NCI-H748 (cell line): ENCODE measurements around the gene ERBB4.
"Not testable (repeated sequence)": the region's sequence is repeated elsewhere in the genome, so short reads cannot be mapped to it uniquely, and the experiment has no call there.

Experiments used
- DNase-seq: peaks from one replicate; lab custom pipeline; 2025; ENCODE audit not compliant: unreplicated experiment; lab: John Stamatoyannopoulos, UW

ERBB4 gene

DNA sequence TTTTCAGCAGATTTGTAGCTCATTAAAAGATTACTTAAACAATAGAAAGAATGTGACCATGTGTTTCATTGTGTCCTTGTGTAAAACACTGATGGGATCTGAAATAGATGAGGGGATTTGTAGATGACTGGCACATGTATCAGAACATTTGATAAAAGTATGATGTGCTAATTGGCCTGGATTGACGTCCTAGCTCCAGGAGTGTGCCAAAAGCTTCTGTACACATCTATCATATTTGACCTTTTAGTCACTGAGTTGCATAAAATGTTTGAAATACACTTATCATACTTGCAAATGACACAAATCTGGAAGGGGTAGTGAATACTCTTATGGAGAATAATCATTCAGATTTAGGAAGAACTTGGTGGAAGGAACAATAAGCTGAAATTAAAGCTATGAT is 778.5 kb downstream of the ERBB4 start:
- no peak for DNase-seq

DNA sequence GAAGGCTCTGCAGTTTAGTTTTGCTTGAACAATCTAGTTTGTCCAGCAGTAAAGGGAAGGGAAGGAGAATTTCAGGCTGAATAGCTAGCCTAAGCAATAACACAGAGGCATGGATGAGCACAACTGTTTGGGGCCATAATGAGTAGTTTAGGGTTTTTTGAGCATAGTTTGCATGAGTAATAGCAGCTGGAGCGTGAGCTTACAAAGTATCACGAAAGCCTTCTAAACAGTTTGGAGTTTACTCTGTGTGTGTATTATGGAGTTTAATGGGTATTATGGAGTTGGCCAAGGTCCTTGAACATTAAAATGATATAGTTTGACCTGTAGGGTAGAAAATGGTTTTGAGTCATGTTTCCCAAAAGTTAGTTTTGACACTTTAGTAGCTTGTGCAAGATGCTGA is 782.3 kb downstream of the ERBB4 start:
- DNase-seq: no peak

DNA sequence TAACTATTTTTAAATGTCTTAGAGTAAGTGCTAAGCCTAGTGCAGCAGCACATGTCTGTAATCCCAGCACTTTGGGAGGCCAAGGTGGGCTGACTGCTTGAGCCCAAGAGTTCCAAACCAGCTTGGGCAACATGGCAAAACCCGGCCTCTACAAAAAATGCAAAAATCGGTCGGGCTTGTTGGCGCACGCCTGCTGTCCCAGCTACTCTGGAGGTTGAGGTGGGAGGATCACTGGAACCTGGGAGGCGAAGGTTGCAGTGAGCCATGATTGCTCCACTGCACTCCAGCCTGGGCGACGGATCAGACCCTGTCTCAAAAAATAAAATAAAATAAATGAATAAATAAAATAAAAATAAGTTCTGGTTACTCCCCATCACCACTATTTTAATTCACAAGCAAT is 783.4 kb downstream of the ERBB4 start:
- DNase-seq: no peak

DNA sequence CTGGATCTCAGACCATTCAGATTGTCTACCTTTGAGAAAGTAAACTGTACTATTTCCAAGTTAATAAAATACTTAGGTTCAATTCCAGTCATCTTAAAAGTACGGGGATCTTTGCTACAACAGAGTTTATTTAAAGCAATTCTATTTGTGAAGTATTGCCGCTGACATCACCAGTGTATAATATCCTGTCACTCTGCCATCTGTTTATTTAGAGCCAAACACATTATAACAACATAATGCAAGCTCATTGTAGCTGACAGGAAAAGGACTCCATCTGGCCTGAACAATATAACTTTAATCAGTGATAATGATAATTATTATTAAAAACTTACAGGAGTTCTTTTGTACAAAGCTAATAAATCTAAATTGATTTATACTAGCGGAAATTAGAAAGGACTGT is 786.8 kb downstream of the ERBB4 start:
- DNase-seq: peak; percentile 67

DNA sequence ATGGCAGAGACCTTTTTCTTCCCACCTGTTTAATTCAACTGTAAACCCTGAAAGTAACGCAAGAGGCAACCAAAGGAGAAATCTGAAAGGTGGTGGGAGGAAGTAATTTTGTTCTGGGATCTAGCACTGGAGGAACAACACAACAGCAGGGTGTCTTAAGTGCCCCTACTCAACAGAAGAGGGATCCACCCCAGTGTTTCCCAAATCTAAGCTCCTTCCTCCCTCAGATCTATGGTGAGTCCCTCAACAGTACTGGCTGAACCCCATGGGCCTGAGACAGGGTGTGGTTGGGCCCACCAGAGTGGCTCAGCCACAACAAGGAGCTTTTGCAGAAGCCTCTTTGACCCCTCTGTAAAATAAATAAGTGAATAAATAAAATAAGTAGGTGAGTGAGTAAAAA is 790.3 kb downstream of the ERBB4 start:
- no peak for DNase-seq

DNA sequence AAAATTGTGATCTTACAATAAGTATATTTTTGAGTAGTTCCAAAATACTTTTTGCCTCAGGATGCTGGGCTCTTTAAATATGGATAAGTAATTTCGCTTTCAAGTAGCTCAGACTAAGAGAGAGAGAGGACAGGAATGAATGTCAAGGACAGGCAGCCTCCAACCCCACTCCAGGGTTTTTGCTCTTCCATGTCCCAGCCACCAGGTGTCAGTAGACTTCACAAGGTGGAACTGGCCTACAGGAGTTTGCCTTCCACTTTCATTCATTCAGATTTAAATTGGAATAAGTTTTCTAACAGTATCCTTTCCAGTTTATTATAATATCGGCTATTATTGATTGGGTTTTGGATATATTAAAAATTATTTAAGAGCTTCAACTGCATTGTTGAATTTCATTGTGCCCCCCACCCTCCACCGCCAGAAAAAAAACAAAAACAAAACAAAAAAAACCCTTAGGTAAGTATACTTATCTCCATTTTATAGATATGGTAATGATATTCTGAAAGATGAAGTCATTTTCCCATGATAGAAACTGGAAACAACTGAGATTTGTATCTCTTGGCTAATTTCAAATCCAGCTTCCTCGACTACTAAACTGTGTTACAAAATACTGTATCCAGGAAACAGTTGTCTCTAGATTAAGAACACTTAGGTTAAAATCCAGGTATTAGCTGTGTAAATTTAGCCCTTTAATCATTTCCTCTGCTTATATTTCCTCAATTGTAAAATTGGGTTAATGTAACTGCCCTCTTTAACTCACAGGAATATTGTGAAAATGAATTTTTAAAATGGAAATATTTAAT is 793.1 kb downstream of the ERBB4 start:
- DNase-seq: peak; percentile 84

DNA sequence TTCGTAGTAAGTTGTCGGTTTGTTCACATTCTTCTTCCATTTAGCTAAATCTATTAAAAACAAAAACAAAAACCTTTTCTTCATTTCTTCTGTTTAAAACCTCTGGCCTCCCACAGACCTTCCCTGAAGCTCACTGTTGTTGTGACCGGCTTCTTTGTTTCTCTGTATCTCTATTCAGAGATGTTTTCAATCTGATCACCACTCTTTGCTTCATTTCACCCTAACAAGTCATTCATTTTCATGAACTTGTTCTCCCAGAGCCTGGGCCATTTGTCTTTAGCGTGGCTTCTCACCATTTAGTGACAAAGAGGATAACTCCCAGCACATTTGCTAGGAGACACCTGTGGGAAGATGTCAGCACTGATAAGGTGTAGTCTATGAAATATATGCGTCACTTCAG is 794.2 kb downstream of the ERBB4 start:
- DNase-seq: peak; percentile 33

DNA sequence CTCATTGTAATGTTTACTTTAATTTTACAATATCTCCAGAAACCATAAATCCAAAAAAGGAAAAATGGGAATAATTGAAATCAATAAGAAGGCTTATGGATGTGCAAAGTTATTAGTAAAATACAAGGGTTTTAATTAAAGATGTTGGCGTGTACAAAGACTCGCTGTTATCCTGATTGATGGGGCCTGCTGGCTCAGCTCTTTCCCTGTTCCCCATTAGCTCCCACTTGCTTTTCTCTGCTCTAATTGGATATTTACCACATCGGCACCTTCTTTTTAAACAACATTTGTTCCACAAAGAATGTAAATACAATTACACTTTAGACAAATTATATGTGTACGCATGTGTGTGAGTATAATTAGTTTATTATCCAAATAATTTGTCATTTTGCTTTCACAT is 796.6 kb downstream of the ERBB4 start:
- DNase-seq: peak; percentile 50

DNA sequence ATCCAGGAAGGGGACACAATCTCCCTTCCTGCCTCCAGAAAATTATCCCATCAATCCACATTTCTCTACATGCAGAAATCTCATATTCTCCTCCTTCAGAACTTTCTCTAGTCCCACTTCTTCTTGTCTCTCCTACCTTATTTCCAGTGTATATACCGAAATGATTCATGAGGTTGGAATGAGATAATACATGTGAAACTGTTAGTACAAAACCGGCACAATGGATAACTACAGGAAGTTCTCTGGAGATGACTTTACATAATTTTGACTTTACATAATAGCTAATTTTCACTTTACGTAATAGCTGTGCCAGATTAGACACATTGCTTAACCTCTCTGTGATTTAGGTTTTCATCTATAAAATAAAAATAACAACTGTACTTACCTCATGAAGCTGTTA is 801.3 kb downstream of the ERBB4 start:
- DNase-seq: no peak

DNA sequence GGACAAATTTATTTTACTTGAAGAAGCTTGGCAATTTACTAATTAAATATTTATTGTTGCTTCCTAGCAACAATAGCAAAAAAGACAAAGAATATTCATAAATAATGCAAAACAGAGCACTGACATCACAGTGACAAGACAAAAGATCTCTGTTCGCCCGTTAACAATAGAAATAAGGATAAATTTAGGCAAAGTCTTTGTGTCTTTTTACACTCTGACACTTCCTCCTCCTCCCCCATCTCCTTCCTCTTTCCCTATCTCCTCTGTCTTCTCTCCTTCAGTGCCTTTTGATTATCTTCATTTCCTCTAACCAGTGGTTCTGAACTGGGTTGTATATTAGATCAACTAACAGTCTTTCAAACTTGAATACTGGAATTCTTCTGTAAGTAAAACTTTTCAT is 808.4 kb downstream of the ERBB4 start:
- no peak for DNase-seq

DNA sequence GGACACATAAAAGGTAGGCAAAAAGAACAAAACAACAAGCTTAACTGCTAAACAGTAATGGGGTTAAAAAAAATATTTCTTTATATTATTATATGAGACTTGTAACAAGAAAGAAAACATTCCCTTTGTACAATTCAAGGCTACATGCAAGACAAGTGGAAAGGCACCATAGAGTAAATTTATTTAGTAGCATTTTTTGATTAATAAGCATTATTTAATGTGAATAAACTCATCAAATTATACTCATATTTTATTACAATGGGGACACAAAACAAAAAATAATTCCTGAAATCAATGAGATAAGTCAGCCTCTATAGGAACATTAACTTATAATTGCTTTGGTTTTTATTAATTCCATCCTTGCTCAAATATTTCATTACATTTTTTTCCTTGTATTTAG is 809.2 kb downstream of the ERBB4 start:
- DNase-seq: no peak

DNA sequence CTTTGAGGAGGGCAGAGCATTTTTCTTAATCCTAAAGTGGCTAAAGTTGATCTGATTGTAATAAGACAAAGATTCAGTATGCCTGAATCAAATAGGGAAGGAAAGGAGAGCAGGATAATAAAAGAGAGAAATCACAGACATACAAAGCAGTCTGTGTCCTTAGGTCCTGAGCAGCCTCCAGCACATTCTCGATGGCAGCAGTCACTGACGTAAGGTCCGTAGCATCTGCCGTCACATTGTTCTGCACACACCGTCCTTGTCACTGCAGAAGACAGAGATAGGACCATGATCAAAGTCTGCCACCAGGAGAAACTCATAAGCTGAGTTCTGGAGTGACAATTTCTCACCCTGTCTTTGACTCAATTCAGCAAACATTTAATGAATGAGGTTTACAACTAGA is 813.7 kb downstream of the ERBB4 start:
- DNase-seq: no peak

DNA sequence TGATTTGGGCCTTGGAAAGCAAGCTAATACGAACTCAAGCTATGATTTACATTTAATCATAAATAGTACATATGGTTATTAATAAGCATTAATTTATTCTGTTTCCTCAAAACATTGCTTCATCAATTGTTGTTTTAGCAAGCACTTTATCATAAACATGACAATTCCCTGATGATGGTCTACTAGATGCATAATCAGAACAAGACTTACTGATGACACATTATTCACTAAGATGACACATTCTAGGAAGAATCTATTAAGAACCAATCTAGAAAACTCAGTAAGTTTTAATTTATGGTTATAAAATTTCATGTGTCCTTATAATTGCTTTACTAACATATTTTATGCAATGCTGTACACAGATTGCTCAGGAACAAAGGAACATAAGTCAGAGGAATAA is 815.2 kb downstream of the ERBB4 start:
- DNase-seq: no peak

DNA sequence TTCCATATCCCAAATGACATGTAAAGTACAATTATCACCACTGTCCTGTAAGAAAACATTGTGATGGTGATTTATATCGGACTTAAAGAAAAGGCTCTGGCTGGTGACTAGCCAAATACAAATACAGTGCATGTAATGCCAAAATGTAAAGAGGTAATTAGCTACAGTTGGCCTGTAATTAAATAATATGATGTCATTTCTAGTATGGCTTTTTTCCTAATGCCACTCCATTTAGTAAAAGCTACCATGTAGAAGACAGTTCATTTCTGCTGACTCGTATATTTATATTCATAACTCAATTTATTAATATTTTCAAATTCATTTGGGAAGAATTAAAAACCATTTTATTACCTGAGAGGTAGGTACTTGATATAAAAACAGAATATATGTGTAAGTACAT is 815.7 kb downstream of the ERBB4 start:
- peak; percentile 24 for DNase-seq

DNA sequence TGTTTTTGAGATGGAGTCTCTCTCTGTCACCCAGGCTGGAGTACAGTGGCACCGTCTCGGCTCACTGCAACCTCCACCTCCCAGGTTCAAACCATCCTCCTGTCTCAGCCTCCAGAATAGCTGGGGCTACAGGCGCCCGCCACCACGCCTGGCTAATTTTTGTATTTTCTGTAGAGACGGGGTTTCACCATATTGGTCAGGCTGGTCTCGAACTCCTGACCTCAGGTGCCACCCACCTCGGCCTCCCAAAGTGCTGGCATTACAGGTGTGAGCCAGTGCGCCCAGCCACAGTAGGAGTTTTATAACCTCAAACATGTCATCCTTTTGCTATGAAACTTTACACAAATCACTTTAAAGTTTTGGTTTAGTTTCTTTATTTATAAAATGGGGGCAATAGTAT is 816.7 kb downstream of the ERBB4 start:
- DNase-seq: not testable (repeated sequence)

DNA sequence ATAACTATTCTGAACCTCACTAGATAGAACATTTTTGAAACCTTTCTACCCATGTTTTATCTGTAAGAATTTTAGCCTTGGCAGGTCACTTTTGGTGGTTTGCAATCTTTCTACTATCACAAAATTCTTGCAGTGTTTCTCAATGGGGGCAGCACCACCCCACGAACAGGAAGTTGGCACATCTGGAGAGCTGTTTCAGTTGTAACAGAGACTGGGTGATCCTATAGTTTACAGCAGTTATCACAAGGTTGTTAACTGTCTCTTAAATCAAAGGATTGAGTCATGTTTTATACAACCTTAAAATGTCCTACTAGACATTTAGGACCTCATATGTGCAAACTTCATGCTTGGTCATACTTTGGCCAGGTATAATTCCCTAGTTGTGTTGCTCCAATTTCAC is 829.2 kb downstream of the ERBB4 start:
- DNase-seq: no peak

DNA sequence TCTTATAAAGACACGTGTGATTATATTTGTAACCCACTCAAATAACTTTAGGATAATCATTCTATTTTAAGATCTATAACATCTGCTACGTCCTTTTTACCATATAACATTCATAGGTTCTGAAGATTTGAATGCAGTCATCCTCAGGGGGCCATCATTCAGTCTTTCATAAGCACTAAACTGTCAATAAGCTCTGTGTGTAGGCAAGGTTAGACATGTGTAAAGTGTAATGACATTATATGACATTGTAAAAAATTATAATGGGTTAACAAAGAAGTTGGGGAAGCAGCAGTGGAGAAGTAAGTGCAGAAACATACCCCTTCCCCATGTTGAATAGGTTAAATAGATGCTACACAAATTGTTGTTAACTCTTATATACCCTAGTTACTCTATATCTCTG is 845.9 kb downstream of the ERBB4 start:
- DNase-seq: no peak

DNA sequence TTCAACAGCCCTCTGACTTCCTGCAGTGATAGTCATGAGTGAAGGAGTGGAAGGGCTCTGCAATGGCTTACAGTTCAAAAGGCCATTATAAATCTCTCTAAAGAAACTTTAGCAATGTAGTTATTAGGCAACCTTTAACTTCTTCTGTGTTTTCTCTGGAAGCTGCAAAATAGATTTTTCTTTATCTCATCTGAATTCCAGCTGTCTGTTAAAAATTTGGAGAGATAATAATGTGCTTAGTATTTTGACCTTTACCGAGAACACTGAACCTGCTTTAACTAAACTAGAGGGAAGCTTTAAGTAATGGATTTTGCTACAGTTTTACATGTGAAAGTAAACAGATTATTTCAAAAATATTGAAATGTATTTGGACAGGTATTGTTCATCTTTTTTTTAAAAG is 847.9 kb downstream of the ERBB4 start:
- DNase-seq: no peak

DNA sequence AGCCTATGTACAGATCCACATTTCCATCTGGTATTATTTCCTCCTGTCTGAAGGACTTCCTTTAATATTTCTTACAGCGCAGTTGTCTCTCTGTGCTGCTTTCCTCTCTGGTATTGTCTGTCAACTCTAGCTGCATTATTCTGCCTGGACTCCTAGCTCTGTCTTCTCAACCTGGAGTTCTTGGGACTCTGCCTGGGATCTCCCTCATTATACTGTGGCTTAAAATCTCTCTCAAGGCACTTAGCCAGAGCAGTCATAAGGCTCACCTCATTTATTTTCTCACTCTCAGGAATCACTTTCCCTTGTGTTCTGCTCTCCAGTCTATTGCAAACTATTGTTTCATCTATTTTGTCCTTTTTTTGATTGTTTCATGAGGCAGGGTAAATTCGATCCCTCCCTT is 850.4 kb downstream of the ERBB4 start:
- no peak for DNase-seq

DNA sequence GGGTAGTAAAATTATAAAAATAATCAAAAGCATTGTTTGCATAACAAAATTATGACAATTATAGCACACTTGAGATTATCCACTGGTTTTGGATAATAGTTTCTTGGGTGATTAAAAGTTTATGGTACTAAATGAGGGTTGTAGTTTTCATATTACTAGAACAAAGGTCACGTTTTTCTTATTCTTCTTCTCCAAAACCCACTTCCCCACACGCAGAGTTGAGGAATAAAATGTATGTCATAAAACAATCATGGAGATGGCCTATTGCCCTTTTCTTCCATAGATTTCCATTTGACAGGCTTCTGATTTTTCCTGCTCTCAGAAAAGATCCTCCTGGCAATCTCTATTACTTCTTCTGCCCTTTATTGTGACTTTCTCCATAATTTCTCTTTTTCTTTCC is 863.9 kb downstream of the ERBB4 start:
- no peak for DNase-seq

DNA sequence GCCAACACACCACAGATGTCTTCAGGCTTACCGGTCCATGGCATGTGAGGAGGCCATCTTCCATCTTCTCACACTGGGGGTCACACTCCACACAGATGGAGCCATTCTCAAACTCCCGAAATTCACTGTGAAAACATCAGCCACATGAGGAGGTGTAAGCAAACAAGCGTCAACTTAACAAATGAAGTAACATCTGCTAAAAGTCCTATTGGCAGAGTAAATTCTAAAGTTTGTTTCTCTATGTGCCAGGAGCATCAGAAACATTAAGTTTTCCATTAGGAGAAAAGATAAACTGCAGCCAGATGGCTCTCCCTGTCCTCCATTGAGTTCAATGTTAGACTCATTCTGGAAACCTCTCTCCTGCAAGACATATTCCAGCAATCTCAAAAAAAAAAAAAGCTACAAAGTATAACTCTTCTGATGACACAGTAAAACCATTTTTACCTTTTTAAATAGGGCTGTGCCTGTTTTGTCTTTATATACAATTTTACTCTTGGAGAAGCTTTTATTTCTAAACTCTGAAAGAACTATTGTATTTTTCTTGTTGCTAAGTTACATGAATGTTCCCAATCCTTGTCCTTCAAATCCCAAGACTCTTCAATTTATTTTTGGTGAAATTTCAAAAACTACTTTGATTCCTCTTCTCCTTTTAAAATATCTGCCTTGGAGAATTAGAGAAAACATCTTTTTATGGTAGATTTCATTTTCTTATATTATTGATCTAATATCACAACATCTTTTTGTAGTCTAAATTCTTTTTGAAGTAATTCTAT is 865.3 kb downstream of the ERBB4 start:
- no peak for DNase-seq

DNA sequence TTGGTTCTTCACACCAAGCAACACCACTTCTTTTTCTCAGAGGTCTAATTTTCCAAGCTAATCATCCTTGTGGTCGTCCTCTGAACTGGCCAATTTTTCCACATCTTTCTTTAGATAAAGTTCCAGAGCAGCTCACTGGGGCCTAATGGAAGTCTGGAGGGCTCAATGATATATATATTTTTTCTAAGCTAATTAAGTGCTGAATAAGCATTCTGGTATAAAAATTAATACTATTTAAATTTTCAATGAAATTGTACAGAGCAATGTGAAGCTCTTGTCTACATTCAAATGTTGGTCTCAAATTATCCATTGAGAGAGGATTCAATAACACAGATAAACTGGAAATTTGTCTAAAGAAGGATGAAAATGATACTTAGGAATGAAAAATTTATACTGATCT is 866.6 kb downstream of the ERBB4 start:
- no peak for DNase-seq

DNA sequence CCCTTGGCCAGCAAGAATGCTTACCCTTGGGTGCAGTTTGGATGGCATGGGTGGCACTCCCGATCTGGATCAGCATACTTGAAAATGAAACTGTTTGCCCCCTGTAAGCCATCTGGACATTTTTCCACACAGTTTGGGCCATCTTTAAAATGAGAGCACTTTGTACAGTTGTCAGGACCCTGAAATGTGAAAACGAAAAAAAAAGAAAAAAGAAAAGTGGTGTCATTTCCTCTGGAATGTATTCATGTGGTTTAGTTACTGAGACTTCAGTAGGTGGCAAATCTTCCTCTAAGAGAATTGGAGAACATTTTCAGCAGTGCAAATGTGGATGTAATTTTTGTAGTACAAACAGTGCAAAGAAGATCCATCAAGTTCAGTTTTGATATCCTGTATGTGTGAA is 873.3 kb downstream of the ERBB4 start:
- no peak for DNase-seq
